GM12801 (cell line): Measurements from ENCODE around the gene SEMA4D.

Experiments
- CTCF ChIP-seq: IDR thresholded peaks from one replicate; pipeline ENCODE4 v1.5.1; 2011; ENCODE audit warnings: control low read depth; ENCODE audit not compliant: insufficient read length; ENCODE audit errors: extremely low read depth

Gene SEMA4D

DNA sequence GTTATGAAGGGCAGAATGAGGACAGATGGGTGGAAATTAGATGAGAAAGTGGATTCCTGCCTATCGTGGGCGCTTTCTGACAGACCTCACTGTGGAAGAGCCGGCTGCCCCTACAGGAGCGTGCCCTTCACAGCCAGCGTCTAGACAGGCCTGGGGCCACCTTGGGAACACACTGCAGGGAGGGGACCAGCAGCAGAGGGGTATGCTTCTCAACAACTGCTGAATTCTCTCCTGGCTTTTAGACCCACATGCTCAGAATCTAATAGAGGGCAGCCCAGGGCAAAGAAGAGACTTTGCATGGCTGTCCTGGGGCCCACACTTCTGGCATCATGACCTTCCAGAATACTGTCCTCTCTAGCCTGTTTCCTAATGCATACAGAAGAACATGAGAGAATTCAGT is 2.1 kb upstream of the SEMA4D start:
- no peak for TF ChIP-seq CTCF

- no peak for TF ChIP-seq CTCF
Observed at GRCh38 chr9:89498852-89499480, 1.1 kb upstream of the SEMA4D start.

GRCh38 chr9:89497257-89497963 is 503 bp downstream of the SEMA4D start:
- TF ChIP-seq CTCF: no peak

DNA sequence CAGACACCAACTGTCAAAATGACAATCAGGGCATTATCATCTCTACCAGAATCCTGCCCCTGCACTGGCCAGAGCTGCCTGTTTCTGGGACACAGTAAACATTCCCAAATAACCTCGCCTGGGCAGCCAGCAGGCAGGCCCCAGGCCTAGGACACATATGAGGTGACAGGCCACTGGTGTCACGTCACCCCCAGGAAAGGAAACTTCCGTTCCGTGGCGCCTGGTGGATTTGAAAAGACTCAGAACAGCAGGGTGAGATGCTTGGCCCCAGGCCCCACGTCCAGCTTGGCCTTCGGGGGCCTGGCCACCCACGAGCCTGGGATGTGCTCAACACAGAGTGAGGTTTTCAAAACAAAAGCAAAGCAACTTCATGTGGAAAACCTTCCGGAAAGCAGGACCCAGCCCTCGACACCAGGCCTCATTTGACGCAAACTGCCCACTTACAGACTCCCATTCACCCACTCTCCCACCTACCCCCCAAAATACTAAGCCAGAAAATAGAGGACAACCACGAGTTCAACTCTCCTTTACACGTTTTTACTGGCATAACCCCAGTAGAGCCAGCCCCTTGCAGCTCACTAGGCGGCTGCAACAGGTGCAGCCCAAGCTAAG is 1.2 kb downstream of the SEMA4D start:
- no peak for TF ChIP-seq CTCF

- TF ChIP-seq CTCF: no peak
Observed at GRCh38 chr9:89495824-89496560, 1.9 kb downstream of the SEMA4D start.

DNA sequence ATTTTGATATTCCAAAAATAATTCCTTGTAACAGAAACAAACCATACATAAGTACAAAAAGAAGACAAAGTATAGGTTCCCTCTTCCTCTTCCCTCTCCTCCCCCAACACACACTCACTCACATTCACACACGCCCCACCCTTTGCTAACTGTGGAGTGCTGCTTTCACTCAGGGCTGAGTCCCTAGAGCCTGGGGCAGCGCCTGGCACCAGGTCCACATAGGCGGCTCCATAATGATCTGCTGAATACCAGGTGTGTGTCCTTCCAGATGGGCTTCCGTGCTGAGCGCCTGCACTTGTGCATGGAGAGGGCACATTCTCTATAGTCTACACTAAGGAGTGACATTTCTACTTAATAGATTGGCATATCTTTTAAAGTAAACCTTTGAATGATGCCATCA is 3.7 kb downstream of the SEMA4D start:
- no peak for TF ChIP-seq CTCF

GRCh38 chr9:89493671-89494070 is 4.2 kb downstream of the SEMA4D start:
- TF ChIP-seq CTCF: no peak
